ENCODE data around the gene RNF157. TPM values are rescaled to one million over a fixed set of nuclear protein-coding genes. Genes with fewer than 3 reads are reported as not detected.

RNF157 gene
- total RNA-seq, 4 donors from 2014 or later, result 50.5 to 142 (median 85.3) TPM

DNA sequence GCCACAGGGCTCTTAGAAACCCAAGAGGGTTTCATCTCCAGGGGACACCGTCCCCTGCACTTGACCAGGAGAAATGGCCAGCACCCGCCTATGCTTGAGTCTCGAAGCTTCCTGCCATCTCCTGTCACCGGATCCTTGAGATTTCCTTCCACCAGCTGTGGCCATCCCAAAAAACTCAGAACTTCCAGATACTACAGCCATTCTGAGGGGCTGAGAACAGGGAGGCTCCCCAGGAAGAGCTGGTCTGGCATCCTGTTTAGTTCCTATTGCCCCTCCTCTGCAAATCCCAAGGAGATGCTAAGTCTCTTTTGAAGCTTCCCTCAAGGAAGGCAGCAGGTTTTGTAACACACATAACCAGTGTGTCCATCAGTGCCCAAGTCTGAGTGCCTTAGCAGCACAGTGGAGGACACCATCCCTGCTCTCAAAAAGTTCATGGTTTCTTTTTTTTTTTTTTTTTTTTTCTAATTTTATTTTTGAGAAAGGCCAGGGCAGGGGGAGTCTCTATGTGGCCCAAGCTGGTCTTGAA is 26.8 kb upstream of the RNF157 start:
- Histone ChIP-seq H3K27ac (peak overlapping the region; percentile 90 to 98 (median 95)), H3K4me3 (peak overlapping the region; percentile 66 to 89 (median 80)), H3K27me3 (no peaks in the 10 kb centered on the region), H3K36me3 (no peaks in the 10 kb centered on the region), H3K9me3 (no peaks in the 10 kb centered on the region), H3K4me1 (peaks cover 74 to 76% of the 10 kb centered on the region in 2 donors)
- ATAC-seq, result no peak
- intact Hi-C loops (cut with DNase I; ENCODE audit: low total_unique reads) (loop anchor here (5.0 to 10.0 kb wide), 3 partner anchors 70 to 482 kb away; partner anchors contain the start of genes MFSD11, SRSF2 and UNK), in situ Hi-C loops (cut with MboI; ENCODE audit: low sequenced_read_pairs in 4 of 4) (no loop called here)
- no peak for DNase-seq
- TF ChIP-seq, protein P1, sequence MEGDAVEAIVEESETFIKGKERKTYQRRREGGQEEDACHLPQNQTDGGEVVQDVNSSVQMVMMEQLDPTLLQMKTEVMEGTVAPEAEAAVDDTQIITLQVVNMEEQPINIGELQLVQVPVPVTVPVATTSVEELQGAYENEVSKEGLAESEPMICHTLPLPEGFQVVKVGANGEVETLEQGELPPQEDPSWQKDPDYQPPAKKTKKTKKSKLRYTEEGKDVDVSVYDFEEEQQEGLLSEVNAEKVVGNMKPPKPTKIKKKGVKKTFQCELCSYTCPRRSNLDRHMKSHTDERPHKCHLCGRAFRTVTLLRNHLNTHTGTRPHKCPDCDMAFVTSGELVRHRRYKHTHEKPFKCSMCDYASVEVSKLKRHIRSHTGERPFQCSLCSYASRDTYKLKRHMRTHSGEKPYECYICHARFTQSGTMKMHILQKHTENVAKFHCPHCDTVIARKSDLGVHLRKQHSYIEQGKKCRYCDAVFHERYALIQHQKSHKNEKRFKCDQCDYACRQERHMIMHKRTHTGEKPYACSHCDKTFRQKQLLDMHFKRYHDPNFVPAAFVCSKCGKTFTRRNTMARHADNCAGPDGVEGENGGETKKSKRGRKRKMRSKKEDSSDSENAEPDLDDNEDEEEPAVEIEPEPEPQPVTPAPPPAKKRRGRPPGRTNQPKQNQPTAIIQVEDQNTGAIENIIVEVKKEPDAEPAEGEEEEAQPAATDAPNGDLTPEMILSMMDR (IDR thresholded peaks at IDR 0.05 in 4 of 5, conservative IDR thresholded peaks at IDR 0.05 in 1 of 5), result no peak
- TF ChIP-seq POLR2A (IDR thresholded peaks at IDR 0.05), result no peak

DNA sequence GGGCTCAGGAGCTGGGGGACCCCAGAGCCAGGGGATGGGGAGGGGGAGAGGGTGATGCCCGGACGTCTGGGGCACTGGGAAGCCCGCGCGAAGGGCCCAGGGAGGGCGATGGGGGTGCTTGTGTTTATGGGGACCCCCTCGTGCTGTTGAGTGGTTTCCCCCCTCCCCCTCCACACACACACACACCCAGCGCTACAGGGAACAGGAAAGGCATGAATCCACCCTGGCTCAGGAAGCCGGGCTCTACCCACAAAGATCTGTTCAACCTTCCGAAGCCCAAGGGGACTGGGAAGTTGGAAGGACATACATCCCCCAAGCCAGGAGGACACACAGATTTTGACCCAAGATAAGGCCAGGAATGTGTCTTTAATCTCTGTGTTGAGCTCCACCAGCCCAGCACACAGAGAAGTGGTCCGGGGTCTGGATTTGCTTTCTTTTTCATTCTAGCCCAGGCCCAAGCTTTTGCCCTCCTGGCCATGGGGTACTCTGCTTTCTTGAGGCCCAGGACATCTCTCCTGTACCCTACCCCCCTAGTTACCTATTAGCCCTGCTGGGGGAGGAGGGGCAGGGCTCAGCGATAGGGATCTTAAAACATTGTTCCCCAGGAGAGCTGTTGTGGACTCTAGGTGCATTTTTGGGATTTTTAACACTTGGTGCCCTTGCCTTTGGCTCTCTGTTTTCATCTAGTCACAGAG is 26.1 kb upstream of the RNF157 start:
- peak overlapping the region; percentile 66 to 89 (median 80) for H3K4me3 ChIP-seq
- ATAC-seq, result no peak
- no peaks in the 10 kb centered on the region for H3K27me3 ChIP-seq
- in situ Hi-C loops (cut with MboI; ENCODE audit: low sequenced_read_pairs in 4 of 4), result no loop called here
- H3K4me1 ChIP-seq, result peaks cover 67 to 68% of the 10 kb centered on the region in 2 donors
- H3K36me3 ChIP-seq, result no peaks in the 10 kb centered on the region
- intact Hi-C loops (cut with DNase I; ENCODE audit: low total_unique reads), result loop anchor here (5.0 to 10.0 kb wide), 3 partner anchors 69 to 482 kb away; partner anchors contain the start of genes MFSD11, SRSF2 and UNK
- H3K9me3 ChIP-seq, result no peaks in the 10 kb centered on the region
- H3K27ac ChIP-seq, result peak overlapping the region; percentile 90 to 98 (median 95)
- no peak for DNase-seq
- TF ChIP-seq POLR2A (IDR thresholded peaks at IDR 0.05), result peak in 1 of 2 donors; percentile 10
- TF ChIP-seq, protein P1 (IDR thresholded peaks at IDR 0.05 in 4 of 5, conservative IDR thresholded peaks at IDR 0.05 in 1 of 5), result no peak

GRCh38 chr17:76265624-76266243 is 25.4 kb upstream of the RNF157 start:
- intact Hi-C loops (cut with DNase I; ENCODE audit: low total_unique reads), result loop anchor here (2.0 to 10.0 kb wide), 4 partner anchors 25 to 481 kb away; partner anchors contain the start of genes MFSD11, RNF157, SRSF2 and UNK
- Histone ChIP-seq H3K4me3 (peak overlapping the region; percentile 66 to 89 (median 80)), H3K27ac (peak overlapping the region; percentile 90 to 98 (median 95)), H3K9me3 (no peaks in the 10 kb centered on the region), H3K36me3 (no peaks in the 10 kb centered on the region), H3K4me1 (peaks cover 60 to 62% of the 10 kb centered on the region in 2 donors), H3K27me3 (no peaks in the 10 kb centered on the region)
- DNase-seq (peak in 1 of 2 donors; percentile 51), ATAC-seq (no peak)
- TF ChIP-seq, protein P1 (IDR thresholded peaks at IDR 0.05 in 4 of 5, conservative IDR thresholded peaks at IDR 0.05 in 1 of 5), result no peak
- no peak for TF ChIP-seq POLR2A (IDR thresholded peaks at IDR 0.05)
- in situ Hi-C loops (cut with MboI; ENCODE audit: low sequenced_read_pairs in 4 of 4), result no loop called here

GRCh38 chr17:76264755-76265623 is 24.7 kb upstream of the RNF157 start, which contains the start of gene UBALD2:
Gene UBALD2 (plus strand): TSS chr17:76265348. CDS start chr17:76265506, 158 bp downstream.
- Histone ChIP-seq H3K4me3 (peak within 1 kb of the TSS; percentile 66 to 89 (median 80)), H3K27ac (peak within 1 kb of the TSS; percentile 90 to 98 (median 95)), H3K4me1 (peaks cover 53 to 58% of the 10 kb centered on the region in 2 donors), H3K36me3 (no peaks in the 10 kb centered on the region), H3K9me3 (no peaks in the 10 kb centered on the region), H3K27me3 (no peaks in the 10 kb centered on the region)
- TF ChIP-seq POLR2A (IDR thresholded peaks at IDR 0.05), result peak; percentile 96 to 98
- TF ChIP-seq, protein P1 (IDR thresholded peaks at IDR 0.05 in 4 of 5, conservative IDR thresholded peaks at IDR 0.05 in 1 of 5), result peak in 1 of 5 experiments; percentile 27
- intact Hi-C loops (cut with DNase I; ENCODE audit: low total_unique reads) (loop anchor here (2.0 to 10.0 kb wide), 4 partner anchors 24 to 480 kb away; partner anchors contain the start of genes MFSD11, RNF157, SRSF2 and UNK), in situ Hi-C loops (cut with MboI; ENCODE audit: low sequenced_read_pairs in 4 of 4) (no loop called here)
- ATAC-seq, result peak; percentile 78 to 79
- peak; percentile 99 to 100 for DNase-seq

Data from gastrocnemius medialis (tissue), 4 donors.